ENCODE data around the gene ARHGEF19.

GRCh38 chr1:16235347-16235746 lies 22.9 kb upstream of the ARHGEF19 start:
- TF ChIP-seq, protein P1, sequence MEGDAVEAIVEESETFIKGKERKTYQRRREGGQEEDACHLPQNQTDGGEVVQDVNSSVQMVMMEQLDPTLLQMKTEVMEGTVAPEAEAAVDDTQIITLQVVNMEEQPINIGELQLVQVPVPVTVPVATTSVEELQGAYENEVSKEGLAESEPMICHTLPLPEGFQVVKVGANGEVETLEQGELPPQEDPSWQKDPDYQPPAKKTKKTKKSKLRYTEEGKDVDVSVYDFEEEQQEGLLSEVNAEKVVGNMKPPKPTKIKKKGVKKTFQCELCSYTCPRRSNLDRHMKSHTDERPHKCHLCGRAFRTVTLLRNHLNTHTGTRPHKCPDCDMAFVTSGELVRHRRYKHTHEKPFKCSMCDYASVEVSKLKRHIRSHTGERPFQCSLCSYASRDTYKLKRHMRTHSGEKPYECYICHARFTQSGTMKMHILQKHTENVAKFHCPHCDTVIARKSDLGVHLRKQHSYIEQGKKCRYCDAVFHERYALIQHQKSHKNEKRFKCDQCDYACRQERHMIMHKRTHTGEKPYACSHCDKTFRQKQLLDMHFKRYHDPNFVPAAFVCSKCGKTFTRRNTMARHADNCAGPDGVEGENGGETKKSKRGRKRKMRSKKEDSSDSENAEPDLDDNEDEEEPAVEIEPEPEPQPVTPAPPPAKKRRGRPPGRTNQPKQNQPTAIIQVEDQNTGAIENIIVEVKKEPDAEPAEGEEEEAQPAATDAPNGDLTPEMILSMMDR (IDR thresholded peaks at IDR 0.05) = no peak
- no peak for TF ChIP-seq POLR2AphosphoS5 (IDR thresholded peaks at IDR 0.05; ENCODE audit: low read depth, low read length)

All from Panc1 (cell line).